Right ventricle myocardium superior (tissue), 1 donor: Measurements from ENCODE around the gene TMEM132D. TPM values are rescaled to one million over a fixed set of nuclear protein-coding genes. Genes with fewer than 3 reads are reported as not detected.

Experiments
- ATAC-seq: fragments of 200-7000 bp; cut with Tn5 transposase; one replicate; pipeline ENCODE4 v1.9.1; 2020; ENCODE audit warnings: mild to moderate bottlenecking; ENCODE audit not compliant: poor library complexity
- DNase-seq: peaks from one replicate; pipeline ENCODE4 v3.0.0-alpha.2; 2020
- intact Hi-C: fragments of 100-400 bp; cut with DNase I; formaldehyde crosslinking; loops from one replicate; pipeline ENCODE4 v1.11.2; 2022
- total RNA-seq: library from RNA; stranded (reverse); fragmentation: NEBNext Ultra II Directional; extraction: Animal tissue kit (Norgen Biotek cat#: 25700); gene quantifications from one replicate; pipeline ENCODE4 v1.2.1, GENCODE V29; 2021
- donor health status: DM: no; HTN: yes; CAD: no; lungs with severe emphysema.

Gene TMEM132D
- total RNA-seq, 1 donor from 2014 or later = not detected

GRCh38 chr12:129622566-129622965, 281.3 kb downstream of the TMEM132D start:
- intact Hi-C loops = no loop called here
- ATAC-seq (no peak), DNase-seq (no peak)

- DNase-seq (no peak), ATAC-seq (no peak)
- intact Hi-C loops = no loop called here
Observed at GRCh38 chr12:129619271-129619670, 284.6 kb downstream of the TMEM132D start.

- no peak for ATAC-seq
- intact Hi-C loops = no loop called here
- no peak for DNase-seq
Observed at GRCh38 chr12:129617849-129618248, 286.0 kb downstream of the TMEM132D start.

GRCh38 chr12:129615001-129615400, 288.8 kb downstream of the TMEM132D start:
- intact Hi-C loops = no loop called here
- no peak for DNase-seq
- ATAC-seq = no peak

- ATAC-seq = no peak
Observed at GRCh38 chr12:129614221-129614885, 289.5 kb downstream of the TMEM132D start.

GRCh38 chr12:129613314-129613713, 290.5 kb downstream of the TMEM132D start:
- DNase-seq (no peak), ATAC-seq (no peak)
- intact Hi-C loops = no loop called here

More at GRCh38 chr12:129614221-129614885, 289.5 kb downstream of the TMEM132D start:
- intact Hi-C loops = no loop called here
- no peak for DNase-seq

GRCh38 chr12:129610601-129611120, 293.2 kb downstream of the TMEM132D start:
- DNase-seq (no peak), ATAC-seq (no peak)
- intact Hi-C loops = no loop called here

GRCh38 chr12:129607756-129608155, 296.1 kb downstream of the TMEM132D start:
- DNase-seq (no peak), ATAC-seq (no peak)
- intact Hi-C loops = no loop called here

GRCh38 chr12:129607301-129607700, 296.5 kb downstream of the TMEM132D start:
- intact Hi-C loops = no loop called here
- ATAC-seq = no peak
- DNase-seq = no peak

- no peak for DNase-seq
- no peak for ATAC-seq
- intact Hi-C loops = no loop called here
Observed at GRCh38 chr12:129606239-129606638, 297.6 kb downstream of the TMEM132D start.

GRCh38 chr12:129605666-129606065, 298.2 kb downstream of the TMEM132D start:
- DNase-seq (no peak), ATAC-seq (no peak)
- intact Hi-C loops = no loop called here

- ATAC-seq = no peak
- intact Hi-C loops = no loop called here
- DNase-seq = no peak
Observed at GRCh38 chr12:129604506-129604905, 299.3 kb downstream of the TMEM132D start.

GRCh38 chr12:129599406-129599805, 304.4 kb downstream of the TMEM132D start:
- DNase-seq (no peak), ATAC-seq (no peak)
- intact Hi-C loops = no loop called here

GRCh38 chr12:129594098-129594497, 309.7 kb downstream of the TMEM132D start:
- intact Hi-C loops = no loop called here
- ATAC-seq (no peak), DNase-seq (no peak)

GRCh38 chr12:129592449-129592848, 311.4 kb downstream of the TMEM132D start:
- no peak for ATAC-seq
- intact Hi-C loops = no loop called here
- DNase-seq = no peak

GRCh38 chr12:129589503-129589902, 314.3 kb downstream of the TMEM132D start:
- DNase-seq (no peak), ATAC-seq (no peak)
- intact Hi-C loops = no loop called here

GRCh38 chr12:129588142-129588541, 315.7 kb downstream of the TMEM132D start:
- DNase-seq = no peak
- intact Hi-C loops = no loop called here
- no peak for ATAC-seq

- ATAC-seq (no peak), DNase-seq (no peak)
- intact Hi-C loops = no loop called here
Observed at GRCh38 chr12:129585296-129585695, 318.5 kb downstream of the TMEM132D start.

- ATAC-seq (no peak), DNase-seq (no peak)
- intact Hi-C loops = no loop called here
Observed at GRCh38 chr12:129579879-129580278, 323.9 kb downstream of the TMEM132D start.

GRCh38 chr12:129571901-129572494, 331.8 kb downstream of the TMEM132D start:
- ATAC-seq (no peak), DNase-seq (no peak)
- intact Hi-C loops = no loop called here
